Ecto neural progenitor cell (in vitro differentiated cells): ENCODE measurements around the gene ZBTB14.

Experiments
- DNase-seq: peaks from one replicate; pipeline ENCODE4 v3.0.0-alpha.2; 2018; ENCODE audit warnings: low spot score

ZBTB14 gene

GRCh38 chr18:5295231-5295920, at the start of gene ZBTB14:
TSS of gene ZBTB14 (minus strand) at chr18:5295726. CDS start at chr18:5293246, 2,480 bp downstream.
- peak; percentile 78 for DNase-seq

DNA sequence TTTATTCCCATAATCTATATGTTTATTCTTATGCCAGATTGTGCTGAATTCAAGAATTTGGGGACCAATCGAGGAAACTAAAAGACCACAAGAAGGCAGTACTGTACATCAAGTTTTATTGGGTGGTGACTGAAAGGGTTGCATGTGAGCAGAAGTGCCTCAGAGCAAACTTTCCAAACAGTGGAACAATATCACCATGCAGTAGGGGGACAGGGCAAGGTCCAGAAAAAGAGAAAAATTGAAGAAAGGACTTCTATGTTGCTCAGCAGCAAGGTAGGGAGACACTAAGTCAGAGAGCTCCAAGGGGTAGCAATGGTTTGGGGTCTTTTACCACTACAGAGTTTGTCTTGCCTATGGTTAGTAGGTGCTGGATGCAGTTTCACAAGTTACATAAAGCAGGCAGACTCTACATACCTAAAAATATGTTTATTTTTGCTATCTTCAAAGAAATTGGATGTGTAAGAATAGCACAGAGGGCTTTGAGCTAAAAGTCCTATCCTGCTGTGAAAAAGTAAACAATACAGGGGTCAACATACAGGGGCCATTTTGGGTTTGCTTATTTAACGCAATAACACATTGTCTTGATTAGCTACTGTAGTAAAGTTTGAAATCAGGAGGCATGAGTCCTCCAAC, 43.8 kb upstream of the ZBTB14 start:
- no peak for DNase-seq

DNA sequence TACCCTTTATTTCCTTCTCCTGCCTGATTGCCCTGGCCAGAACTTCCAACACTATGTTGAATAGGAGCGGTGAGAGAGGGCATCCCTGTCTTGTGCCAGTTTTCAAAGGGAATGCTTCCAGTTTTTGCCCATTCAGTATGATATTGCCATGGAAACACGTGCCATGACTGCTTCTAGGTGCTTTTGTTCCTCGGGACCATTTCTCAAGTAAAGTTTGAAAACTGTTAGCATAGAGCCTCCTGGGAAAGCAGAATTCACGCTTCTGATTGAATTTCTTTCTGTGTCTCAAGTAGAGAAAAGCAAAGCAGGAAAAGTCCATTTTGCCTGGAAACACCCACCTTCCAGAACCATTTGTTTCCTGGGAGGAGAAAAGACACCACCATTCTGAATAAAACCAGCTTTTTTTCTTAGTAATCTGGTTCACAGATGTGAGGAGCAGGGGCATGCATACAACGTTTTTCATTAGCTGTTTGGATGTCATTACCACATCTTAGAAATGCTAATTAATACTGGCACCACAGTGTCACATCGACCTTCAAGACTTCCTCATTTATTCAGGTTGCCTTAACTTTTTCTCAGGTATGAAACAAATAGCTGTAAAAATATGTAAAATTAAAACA, 39.0 kb upstream of the ZBTB14 start:
- DNase-seq: no peak

GRCh38 chr18:5318061-5318700, 22.7 kb upstream of the ZBTB14 start:
- DNase-seq: no peak

DNA sequence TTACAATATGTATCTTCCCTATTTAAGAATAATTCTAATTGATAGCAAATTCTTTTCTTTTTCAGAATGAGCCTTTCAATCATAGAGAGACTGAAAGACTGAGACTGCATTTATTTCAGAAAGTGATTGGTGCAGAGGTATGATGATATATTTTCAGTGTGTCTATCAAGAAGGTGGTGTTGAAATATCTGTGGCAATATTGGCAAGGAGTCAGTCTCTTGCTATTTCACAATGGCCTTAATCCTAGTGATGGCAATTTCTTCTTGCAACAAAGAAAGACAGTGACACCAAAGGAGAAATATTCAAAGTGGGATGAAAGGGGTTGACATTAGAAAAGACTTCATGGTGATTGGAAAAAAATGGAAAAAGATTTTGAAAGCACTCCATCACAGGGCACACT, 21.7 kb upstream of the ZBTB14 start:
- no peak for DNase-seq

DNA sequence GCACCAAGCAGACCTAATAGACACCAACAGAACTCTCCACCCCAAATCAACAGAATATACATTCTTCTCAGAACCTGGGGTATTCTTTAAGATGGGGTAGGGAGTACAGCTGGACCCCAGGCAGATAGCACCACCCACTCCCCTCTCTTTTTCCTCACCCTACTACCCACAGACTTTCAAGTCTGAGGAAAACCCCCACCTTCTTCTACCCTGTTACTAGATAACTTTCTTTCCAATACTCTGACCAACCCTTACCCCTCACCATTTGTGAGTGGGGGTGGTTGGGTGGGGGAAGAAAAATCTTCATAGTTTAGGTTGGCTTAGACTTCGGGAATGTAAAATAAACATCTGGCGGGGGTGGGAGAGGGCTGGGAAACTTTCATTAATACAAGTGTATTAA, 20.3 kb upstream of the ZBTB14 start:
- DNase-seq: no peak

DNA sequence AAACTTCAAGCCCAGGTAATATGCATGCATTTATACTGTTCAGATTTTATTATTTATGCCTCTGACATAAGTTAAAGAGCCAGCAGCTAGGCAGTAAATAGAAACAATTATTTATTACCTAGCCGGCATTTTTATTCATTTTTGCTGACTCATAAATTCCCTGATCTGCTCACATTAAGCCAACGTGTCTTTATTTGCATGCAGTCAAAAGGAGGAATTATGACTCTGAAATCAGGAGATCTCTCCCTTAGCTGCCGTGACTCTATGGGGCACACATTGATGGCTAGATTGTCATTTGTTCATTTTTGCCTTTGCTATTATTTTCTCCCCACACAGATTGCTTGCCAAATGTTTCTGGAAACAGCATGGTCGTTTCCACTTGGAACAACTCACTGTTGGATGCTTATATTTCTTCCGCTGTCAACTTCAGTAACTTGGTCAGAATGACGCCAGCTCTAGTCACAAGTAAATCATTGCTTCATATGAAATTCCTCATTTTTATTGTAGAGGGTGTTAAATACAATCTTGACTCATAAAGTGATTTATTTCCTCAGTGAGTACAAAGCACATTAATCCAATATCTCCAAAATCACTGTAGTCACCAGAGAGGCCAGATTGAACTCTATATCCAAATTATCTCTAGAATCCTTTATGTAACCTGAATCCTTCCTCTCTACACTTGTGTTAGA, 15.9 kb upstream of the ZBTB14 start:
- DNase-seq: no peak

DNA sequence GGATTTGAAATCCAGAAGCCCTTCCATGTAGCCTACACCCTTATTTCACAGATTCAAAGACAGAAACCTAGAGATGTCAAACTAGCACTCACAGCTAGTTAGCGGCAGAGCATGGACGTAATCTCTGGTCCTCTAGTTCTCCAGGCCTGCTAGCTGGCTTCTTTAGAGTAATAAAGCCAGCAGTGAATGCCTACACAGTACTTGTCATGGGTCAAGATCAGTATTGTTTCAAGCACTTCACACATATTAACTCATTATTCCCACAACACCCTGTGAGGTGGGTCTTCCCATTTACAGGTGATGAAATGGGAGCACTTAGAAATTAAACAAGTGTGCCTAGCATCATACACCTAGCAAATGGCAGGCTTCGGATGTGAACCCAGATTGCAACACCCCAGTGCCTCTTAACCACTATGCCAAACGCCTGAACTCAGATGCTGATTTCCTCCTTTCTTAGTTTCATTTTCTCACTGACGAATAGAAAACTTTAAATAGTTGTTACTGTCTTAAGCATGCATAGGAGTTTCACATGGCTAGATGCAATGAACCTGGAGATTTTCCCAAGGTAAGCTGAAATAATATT, 14.5 kb upstream of the ZBTB14 start:
- DNase-seq: no peak

GRCh38 chr18:5305835-5306234, 10.3 kb upstream of the ZBTB14 start:
- no peak for DNase-seq

DNA sequence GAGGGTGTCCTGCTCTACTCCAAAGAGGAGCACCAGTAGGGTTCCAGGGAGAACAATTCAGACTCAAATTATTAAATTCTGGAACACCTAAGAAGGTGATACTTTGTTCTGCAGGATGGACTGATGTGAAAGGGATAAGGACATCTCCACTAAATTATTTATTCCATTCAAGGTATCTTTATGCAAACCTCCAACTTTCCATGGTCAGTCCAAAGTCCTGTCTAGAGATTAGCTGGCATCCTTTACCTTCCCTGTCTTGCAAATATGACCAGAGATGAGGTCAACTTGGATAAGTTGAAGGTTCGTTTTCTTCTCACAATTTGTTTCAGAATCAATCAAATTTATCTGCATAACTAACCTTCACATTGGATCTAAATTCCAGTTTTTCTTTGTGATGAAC, 8.7 kb upstream of the ZBTB14 start:
- no peak for DNase-seq

GRCh38 chr18:5303636-5304035, 8.1 kb upstream of the ZBTB14 start:
- DNase-seq: no peak

DNA sequence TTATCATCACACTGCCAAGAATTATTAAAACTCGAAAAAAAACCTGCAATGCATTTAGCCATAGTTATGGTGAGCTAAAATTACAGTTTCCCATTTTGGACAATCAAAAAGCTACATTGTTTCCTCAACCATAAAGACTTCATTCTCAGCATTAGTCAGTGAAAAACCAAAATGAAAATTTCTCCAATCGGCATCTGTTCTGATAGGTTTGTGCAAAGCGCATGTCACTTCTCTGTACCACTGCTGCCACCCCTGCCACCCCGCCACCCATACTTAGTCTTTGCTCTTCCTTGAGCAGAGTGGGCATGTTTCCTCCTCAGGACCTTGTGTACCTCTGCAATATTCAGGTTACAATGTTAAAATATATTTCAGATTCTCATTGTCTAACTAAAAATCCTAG, 7.1 kb upstream of the ZBTB14 start:
- no peak for DNase-seq

- no peak for DNase-seq
Observed at GRCh38 chr18:5300476-5301010, 5.0 kb upstream of the ZBTB14 start.

DNA sequence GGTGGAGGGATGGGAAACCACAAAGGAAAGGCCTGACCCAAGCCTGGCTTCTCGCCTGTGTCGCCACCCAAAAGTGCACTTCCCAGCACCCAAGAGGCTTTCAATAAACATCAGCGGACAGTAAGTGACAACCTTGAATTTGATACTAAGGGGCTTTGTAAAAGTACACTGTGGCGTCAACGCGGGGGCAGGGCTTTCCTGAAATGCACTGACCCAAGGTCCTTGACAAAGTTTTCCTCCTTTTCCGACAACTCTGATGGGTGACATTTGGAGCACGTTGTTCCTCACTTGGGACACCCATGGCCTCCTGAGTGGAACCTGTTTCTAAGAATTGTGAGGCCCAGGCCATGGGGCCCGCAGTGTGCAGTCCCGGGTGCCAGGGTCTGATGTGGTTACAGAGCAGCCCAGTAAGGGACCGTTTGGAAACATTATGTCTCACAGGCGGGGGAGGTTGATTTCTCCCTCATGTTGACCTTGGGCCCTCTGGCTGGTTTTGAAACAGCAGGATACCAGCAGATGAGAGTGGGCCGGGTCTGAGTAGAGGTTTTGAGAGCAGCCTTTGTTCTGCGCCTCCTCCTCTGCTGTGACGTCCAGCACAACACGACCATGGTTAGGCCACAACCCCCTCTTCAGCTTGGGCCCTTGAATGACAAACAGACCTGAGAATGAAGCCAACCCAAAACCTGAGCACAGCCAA, 2.8 kb upstream of the ZBTB14 start:
- no peak for DNase-seq

- DNase-seq: no peak
Observed at GRCh38 chr18:5297597-5297996, 2.1 kb upstream of the ZBTB14 start.

DNA sequence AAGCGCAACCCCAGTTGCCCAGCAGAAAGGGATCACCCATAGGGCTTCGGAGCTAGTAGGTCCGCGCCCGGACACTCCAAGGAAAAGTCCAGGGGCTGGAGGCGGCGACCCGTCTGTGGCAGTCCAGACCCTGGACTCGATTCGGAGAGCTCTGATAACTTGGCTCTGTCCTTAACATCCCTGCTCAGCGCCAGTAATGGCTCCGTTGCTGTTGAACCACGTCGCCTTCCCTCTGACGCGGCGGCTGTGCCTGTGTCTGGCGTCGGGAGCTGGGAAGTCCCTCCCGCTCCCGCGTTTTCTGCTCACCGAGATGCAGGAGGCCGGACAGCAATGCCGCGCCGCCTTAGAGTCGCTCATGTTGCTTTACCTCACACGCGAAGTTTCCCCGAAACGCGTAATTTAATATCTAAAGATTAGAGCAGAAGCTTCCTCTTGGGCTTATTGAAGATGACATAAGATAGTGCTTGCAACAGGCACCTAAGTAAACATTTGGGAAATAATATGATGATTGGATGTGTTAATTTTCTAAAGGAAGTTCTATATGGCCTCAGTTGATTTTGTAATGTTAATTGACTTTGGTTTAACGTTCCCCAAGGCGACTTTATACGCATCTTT, 1.3 kb upstream of the ZBTB14 start:
- peak; percentile 84 for DNase-seq

- peak; percentile 95 for DNase-seq
Observed at GRCh38 chr18:5295981-5296705, 617 bp upstream of the ZBTB14 start.

- DNase-seq: peak; percentile 73
Observed at GRCh38 chr18:5294457-5295230, 882 bp downstream of the ZBTB14 start.

DNA sequence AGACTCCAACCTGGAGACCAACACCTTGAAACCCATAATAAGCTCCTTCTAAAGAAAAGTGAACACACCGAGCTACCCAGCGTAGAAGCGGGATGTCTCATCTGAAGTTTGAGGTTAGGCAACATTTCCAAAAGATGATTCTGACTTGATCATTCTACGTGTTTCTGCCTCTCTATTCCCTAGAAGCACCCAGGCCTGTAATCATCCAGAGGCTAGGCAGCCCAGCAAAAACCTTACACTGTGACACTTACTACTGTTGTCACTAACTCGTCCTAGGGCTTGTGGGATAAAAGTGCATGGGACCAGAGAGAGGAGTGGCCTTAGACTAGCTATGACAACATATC, 1.4 kb downstream of the ZBTB14 start:
- DNase-seq: no peak
